Osteoblast (primary cell): ENCODE measurements around the gene DCLRE1A. TPM values are rescaled to one million over a fixed set of nuclear protein-coding genes. Genes with fewer than 3 reads are reported as not detected.
"Not testable (repeated sequence)": the region's sequence is repeated elsewhere in the genome, so short reads cannot be mapped to it uniquely, and the experiment has no call there.

Source experiments
- DNase-seq: peaks from one replicate; pipeline ENCODE4 v3.0.0; 2011; ENCODE audit warnings: low spot score, mixed read lengths; ENCODE audit not compliant: insufficient read length; ENCODE audit errors: missing footprints
- H2AFZ ChIP-seq: 2 replicates; pipeline ENCODE4 v1.6.0; 2011; ENCODE audit warnings: mild to moderate bottlenecking, low read length
- H3K27ac ChIP-seq: 2 replicates; pipeline ENCODE4 v1.5.1; 2011; ENCODE audit warnings: mild to moderate bottlenecking, low read depth, low read length, moderate library complexity
- H3K27me3 ChIP-seq: 2 replicates; pipeline ENCODE4 v1.6.0; 2012; ENCODE audit warnings: mild to moderate bottlenecking, control low read depth, inconsistent platforms, low read length, moderate library complexity; ENCODE audit not compliant: insufficient read depth
- H3K36me3 ChIP-seq: 2 replicates; pipeline ENCODE4 v1.5.1; 2011; ENCODE audit warnings: mild to moderate bottlenecking, low read length, control low read depth, moderate library complexity; ENCODE audit not compliant: insufficient read depth
- H3K4me1 ChIP-seq: 2 replicates; pipeline ENCODE4 v1.5.1; 2011; ENCODE audit warnings: mild to moderate bottlenecking, low read length, control low read depth, moderate library complexity; ENCODE audit not compliant: insufficient read depth
- H3K4me2 ChIP-seq: 2 replicates; pipeline ENCODE4 v1.6.0; 2011; ENCODE audit warnings: mild to moderate bottlenecking, low read length; ENCODE audit not compliant: insufficient read depth
- H3K4me3 ChIP-seq: fragments of 200-600 bp; sonication (generic); 3 replicates; pipeline ENCODE4 v1.5.1; 2012; ENCODE audit warnings: mild to moderate bottlenecking, low read length, inconsistent platforms; ENCODE audit not compliant: insufficient read depth
- H3K79me2 ChIP-seq: 2 replicates; pipeline ENCODE4 v1.6.0; 2012; ENCODE audit warnings: mild to moderate bottlenecking, low read length, control low read depth, inconsistent platforms; ENCODE audit not compliant: insufficient read depth
- H3K9me3 ChIP-seq: 2 replicates; pipeline ENCODE4 v1.5.1; 2011; ENCODE audit warnings: low read depth, low read length, control low read depth
- H4K20me1 ChIP-seq: 2 replicates; pipeline ENCODE4 v1.6.0; 2012; ENCODE audit warnings: mild to moderate bottlenecking, low read length, control low read depth; ENCODE audit not compliant: insufficient read depth
- total RNA-seq: library from RNA; depleted of rRNA; stranded (reverse); fragments of >200 nt; gene quantifications from 2 replicates; pipeline ENCODE4 v1.2.3, GENCODE V29; 2012
- TF ChIP-seq, protein P1 (sequence below): IDR thresholded peaks from 2 replicates; pipeline ENCODE4 v1.5.1; 2011; ENCODE audit warnings: mild to moderate bottlenecking, low read depth, low read length, moderate library complexity; ENCODE audit errors: extremely low read depth

The DCLRE1A gene
- total RNA-seq, 1 donor = 5.1 TPM

DNA sequence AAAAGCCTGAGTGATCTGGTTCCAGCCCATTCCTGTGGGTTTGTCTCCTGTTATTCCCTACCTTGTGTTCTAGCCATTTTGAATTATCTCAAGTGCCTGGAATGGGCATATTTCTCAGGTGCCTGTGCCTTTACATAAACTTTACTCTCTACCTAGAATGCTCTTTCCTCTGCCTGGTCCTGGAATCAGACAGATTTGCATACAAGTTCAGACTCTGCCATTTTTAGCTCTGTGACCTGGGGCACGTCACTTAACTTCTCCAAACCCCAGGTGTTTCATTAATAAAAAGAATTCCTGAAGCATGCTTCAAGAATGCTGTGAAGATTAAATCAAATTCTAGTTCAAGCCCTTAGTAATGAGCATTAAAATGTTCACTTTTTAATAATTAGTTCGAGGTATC is 7.8 kb downstream of the DCLRE1A start:
- H4K20me1 ChIP-seq = no peaks in the 10 kb centered on the region
- H3K79me2 ChIP-seq = no peaks in the 10 kb centered on the region
- DNase-seq = no peak
- no peak overlapping the region for H2AFZ ChIP-seq
- no peaks in the 10 kb centered on the region for H3K9me3 ChIP-seq
- H3K27me3 ChIP-seq = no peaks in the 10 kb centered on the region
- TF ChIP-seq, protein P1, sequence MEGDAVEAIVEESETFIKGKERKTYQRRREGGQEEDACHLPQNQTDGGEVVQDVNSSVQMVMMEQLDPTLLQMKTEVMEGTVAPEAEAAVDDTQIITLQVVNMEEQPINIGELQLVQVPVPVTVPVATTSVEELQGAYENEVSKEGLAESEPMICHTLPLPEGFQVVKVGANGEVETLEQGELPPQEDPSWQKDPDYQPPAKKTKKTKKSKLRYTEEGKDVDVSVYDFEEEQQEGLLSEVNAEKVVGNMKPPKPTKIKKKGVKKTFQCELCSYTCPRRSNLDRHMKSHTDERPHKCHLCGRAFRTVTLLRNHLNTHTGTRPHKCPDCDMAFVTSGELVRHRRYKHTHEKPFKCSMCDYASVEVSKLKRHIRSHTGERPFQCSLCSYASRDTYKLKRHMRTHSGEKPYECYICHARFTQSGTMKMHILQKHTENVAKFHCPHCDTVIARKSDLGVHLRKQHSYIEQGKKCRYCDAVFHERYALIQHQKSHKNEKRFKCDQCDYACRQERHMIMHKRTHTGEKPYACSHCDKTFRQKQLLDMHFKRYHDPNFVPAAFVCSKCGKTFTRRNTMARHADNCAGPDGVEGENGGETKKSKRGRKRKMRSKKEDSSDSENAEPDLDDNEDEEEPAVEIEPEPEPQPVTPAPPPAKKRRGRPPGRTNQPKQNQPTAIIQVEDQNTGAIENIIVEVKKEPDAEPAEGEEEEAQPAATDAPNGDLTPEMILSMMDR = no peak
- peaks cover 5% of the 10 kb centered on the region for H3K36me3 ChIP-seq
- no peak overlapping the region for H3K4me2 ChIP-seq
- H3K27ac ChIP-seq = no peak overlapping the region
- H3K4me3 ChIP-seq = no peak overlapping the region
- no peaks in the 10 kb centered on the region for H3K4me1 ChIP-seq

DNA sequence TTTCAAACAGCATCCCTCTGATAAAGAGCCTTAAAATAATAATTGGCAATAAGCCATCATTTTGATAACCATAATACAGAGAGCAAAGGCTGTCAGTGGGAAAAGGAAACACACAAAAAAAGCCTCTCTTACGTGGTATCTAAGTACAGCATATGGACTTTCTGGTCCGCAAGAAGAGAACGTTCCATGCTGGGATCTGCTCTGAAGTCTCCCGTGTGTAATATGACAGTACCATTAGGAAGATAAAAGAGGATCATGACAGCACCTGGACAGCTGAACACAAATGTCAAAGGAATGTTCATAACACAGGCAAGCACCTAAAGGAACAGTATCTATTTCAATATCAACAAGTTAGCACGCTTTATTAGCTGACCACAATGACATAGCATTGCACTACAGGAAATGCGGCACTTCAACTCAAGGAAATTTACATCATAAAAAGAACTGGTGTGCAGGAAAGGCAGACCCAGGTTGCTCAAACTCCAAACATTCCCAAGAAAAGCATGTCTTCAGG is 9.9 kb downstream of the DCLRE1A start:
- TF ChIP-seq, protein P1 = no peak

DNA sequence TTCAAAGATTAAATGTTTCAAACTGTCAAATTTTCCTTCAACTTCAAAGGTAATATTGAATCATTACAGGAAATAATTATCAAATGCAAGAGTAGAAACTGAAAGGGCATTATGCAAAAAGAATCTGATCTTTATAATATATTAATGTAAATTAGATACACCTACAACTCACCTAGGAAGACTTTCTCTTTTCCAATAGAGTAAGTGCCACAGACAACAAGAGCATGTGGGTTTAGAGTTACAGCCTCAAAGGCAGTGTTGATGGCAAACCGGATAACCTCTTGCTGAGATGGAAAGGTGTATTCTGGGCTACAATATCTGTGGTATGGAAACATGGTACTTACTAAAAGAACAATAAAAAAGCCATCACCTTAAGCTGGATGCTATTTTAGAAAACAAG is 11.7 kb downstream of the DCLRE1A start:
- no peaks in the 10 kb centered on the region for H3K79me2 ChIP-seq
- H3K36me3 ChIP-seq = peaks cover 5% of the 10 kb centered on the region
- no peaks in the 10 kb centered on the region for H3K4me1 ChIP-seq

More for the DNA sequence above, 9.9 kb downstream of the DCLRE1A start:
- H3K36me3 ChIP-seq = peaks cover 5% of the 10 kb centered on the region
- no peak for DNase-seq
- H3K27ac ChIP-seq = no peak overlapping the region
- H4K20me1 ChIP-seq = no peaks in the 10 kb centered on the region
- no peak overlapping the region for H3K4me3 ChIP-seq
- no peaks in the 10 kb centered on the region for H3K9me3 ChIP-seq
- H3K4me2 ChIP-seq = no peak overlapping the region
- H2AFZ ChIP-seq = no peak overlapping the region
- H3K27me3 ChIP-seq = no peaks in the 10 kb centered on the region
- H3K79me2 ChIP-seq = no peaks in the 10 kb centered on the region
- no peaks in the 10 kb centered on the region for H3K4me1 ChIP-seq

DNA sequence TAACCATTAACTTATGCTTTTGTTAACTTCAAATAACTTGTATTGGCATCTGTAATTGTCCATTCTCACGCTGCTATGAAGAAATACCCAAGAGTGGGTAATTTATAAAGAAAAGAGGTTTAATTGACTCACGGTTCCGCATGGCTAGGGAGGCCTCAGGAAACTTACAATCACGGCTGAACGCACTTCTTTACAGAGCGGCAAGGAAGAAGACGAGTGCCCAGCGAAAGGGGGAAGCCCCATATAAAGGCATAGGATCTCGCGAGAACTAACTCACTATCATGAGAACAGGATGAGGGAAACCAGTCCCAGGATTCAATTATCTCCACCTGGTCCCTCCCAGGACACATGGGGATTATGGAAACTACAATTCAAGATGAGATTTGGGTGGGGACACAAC is 25.3 kb downstream of the DCLRE1A start:
- not testable (repeated sequence) for DNase-seq, H3K4me3 ChIP-seq, H3K27me3 ChIP-seq, H3K4me1 ChIP-seq, H3K36me3 ChIP-seq, H3K27ac ChIP-seq, H4K20me1 ChIP-seq, H3K79me2 ChIP-seq, H3K9me3 ChIP-seq, H2AFZ ChIP-seq, H3K4me2 ChIP-seq

More for the DNA sequence above, 11.7 kb downstream of the DCLRE1A start:
- no peak overlapping the region for H3K4me3 ChIP-seq
- DNase-seq = no peak
- H3K4me2 ChIP-seq = no peak overlapping the region
- TF ChIP-seq, protein P1 = no peak
- no peak overlapping the region for H3K27ac ChIP-seq
- no peaks in the 10 kb centered on the region for H4K20me1 ChIP-seq
- H2AFZ ChIP-seq = no peak overlapping the region
- no peaks in the 10 kb centered on the region for H3K9me3 ChIP-seq
- H3K27me3 ChIP-seq = no peaks in the 10 kb centered on the region
